ENCODE data around the gene SBF2.

SBF2 gene

GRCh38 chr11:9803685-9804418 lies 490.2 kb downstream of the SBF2 start:
- no peak for TF ChIP-seq CTCF (IDR thresholded peaks at IDR 0.05)
- H3K27me3 ChIP-seq = no peaks in the 10 kb centered on the region
- H3K27ac ChIP-seq = no peak overlapping the region
- H3K4me3 ChIP-seq (ENCODE audit: low read depth in 1 of 2, low read length in 1 of 2) = no peak overlapping the region
- peaks cover 21% of the 10 kb centered on the region for H3K36me3 ChIP-seq
- H3K4me1 ChIP-seq (ENCODE audit: control insufficient read depth in 1 of 2, insufficient read depth in 1 of 2, low read depth in 1 of 2, low read length in 1 of 2) = no peaks in the 10 kb centered on the region
- no peaks in the 10 kb centered on the region for H3K9me3 ChIP-seq

GRCh38 chr11:9802291-9802861 lies 491.6 kb downstream of the SBF2 start:
- H3K4me1 ChIP-seq (ENCODE audit: control insufficient read depth in 1 of 2, insufficient read depth in 1 of 2, low read depth in 1 of 2, low read length in 1 of 2) = no peaks in the 10 kb centered on the region
- no peaks in the 10 kb centered on the region for H3K9me3 ChIP-seq
- H3K36me3 ChIP-seq = peaks cover 9% of the 10 kb centered on the region
- no peak overlapping the region for H3K27ac ChIP-seq
- H3K4me3 ChIP-seq (ENCODE audit: low read depth in 1 of 2, low read length in 1 of 2) = no peak overlapping the region
- no peak for TF ChIP-seq CTCF (IDR thresholded peaks at IDR 0.05)
- H3K27me3 ChIP-seq = no peaks in the 10 kb centered on the region

- H3K27me3 ChIP-seq = no peaks in the 10 kb centered on the region
- H3K4me1 ChIP-seq (ENCODE audit: control insufficient read depth in 1 of 2, insufficient read depth in 1 of 2, low read depth in 1 of 2, low read length in 1 of 2) = no peaks in the 10 kb centered on the region
- H3K9me3 ChIP-seq = no peaks in the 10 kb centered on the region
- H3K27ac ChIP-seq = no peak overlapping the region
- H3K4me3 ChIP-seq (ENCODE audit: low read depth in 1 of 2, low read length in 1 of 2) = no peak overlapping the region
- TF ChIP-seq CTCF (IDR thresholded peaks at IDR 0.05) = no peak
- H3K36me3 ChIP-seq = no peaks in the 10 kb centered on the region
Observed at GRCh38 chr11:9799886-9800285, 494.1 kb downstream of the SBF2 start.

- Histone ChIP-seq H3K27ac (no peak overlapping the region), H3K36me3 (no peaks in the 10 kb centered on the region), H3K9me3 (no peaks in the 10 kb centered on the region), H3K4me3 (ENCODE audit: low read depth in 1 of 2, low read length in 1 of 2) (no peak overlapping the region), H3K4me1 (ENCODE audit: control insufficient read depth in 1 of 2, insufficient read depth in 1 of 2, low read depth in 1 of 2, low read length in 1 of 2) (no peaks in the 10 kb centered on the region), H3K27me3 (no peaks in the 10 kb centered on the region)
- no peak for TF ChIP-seq CTCF (IDR thresholded peaks at IDR 0.05)
Observed at GRCh38 chr11:9797300-9797699, 496.7 kb downstream of the SBF2 start.

GRCh38 chr11:9796854-9797253 lies 497.2 kb downstream of the SBF2 start:
- no peaks in the 10 kb centered on the region for H3K27me3 ChIP-seq
- H3K27ac ChIP-seq = no peak overlapping the region
- no peaks in the 10 kb centered on the region for H3K9me3 ChIP-seq
- H3K4me1 ChIP-seq (ENCODE audit: control insufficient read depth in 1 of 2, insufficient read depth in 1 of 2, low read depth in 1 of 2, low read length in 1 of 2) = no peaks in the 10 kb centered on the region
- no peaks in the 10 kb centered on the region for H3K36me3 ChIP-seq
- TF ChIP-seq CTCF (IDR thresholded peaks at IDR 0.05) = no peak
- no peak overlapping the region for H3K4me3 ChIP-seq (ENCODE audit: low read depth in 1 of 2, low read length in 1 of 2)
